Measurements from ENCODE around the gene CDK5RAP2.

Gene CDK5RAP2

GRCh38 chr9:120382453-120382852 is 197.5 kb downstream of the CDK5RAP2 start:
- Histone ChIP-seq H3K27ac (ENCODE audit: low read length) (no peak overlapping the region), H3K4me3 (ENCODE audit: low read length) (no peak overlapping the region), H3K27me3 (ENCODE audit: insufficient read depth, low read length) (no peaks in the 10 kb centered on the region), H3K4me1 (ENCODE audit: insufficient read depth, low read length) (no peaks in the 10 kb centered on the region), H3K9me3 (ENCODE audit: insufficient read depth, low read depth, low read length) (no peaks in the 10 kb centered on the region), H3K36me3 (ENCODE audit: insufficient read depth, low read depth, low read length) (peaks cover 6% of the 10 kb centered on the region; the same call in 1 of the 2 replicates), H3K9ac (ENCODE audit: low read depth, low read length) (no peak overlapping the region)

- no peaks in the 10 kb centered on the region for H3K4me1 ChIP-seq (ENCODE audit: insufficient read depth, low read length)
- H3K36me3 ChIP-seq (ENCODE audit: insufficient read depth, low read depth, low read length), result no peaks in the 10 kb centered on the region
- no peak overlapping the region for H3K9ac ChIP-seq (ENCODE audit: low read depth, low read length)
- no peak overlapping the region for H3K27ac ChIP-seq (ENCODE audit: low read length)
- H3K4me3 ChIP-seq (ENCODE audit: low read length), result no peak overlapping the region
- no peaks in the 10 kb centered on the region for H3K9me3 ChIP-seq (ENCODE audit: insufficient read depth, low read depth, low read length)
- no peaks in the 10 kb centered on the region for H3K27me3 ChIP-seq (ENCODE audit: insufficient read depth, low read length)
Observed at GRCh38 chr9:120381839-120382238, 198.1 kb downstream of the CDK5RAP2 start.

GRCh38 chr9:120379611-120380010 is 200.4 kb downstream of the CDK5RAP2 start:
- Histone ChIP-seq H3K9me3 (ENCODE audit: insufficient read depth, low read depth, low read length) (no peaks in the 10 kb centered on the region), H3K4me1 (ENCODE audit: insufficient read depth, low read length) (no peaks in the 10 kb centered on the region), H3K36me3 (ENCODE audit: insufficient read depth, low read depth, low read length) (no peaks in the 10 kb centered on the region), H3K27ac (ENCODE audit: low read length) (no peak overlapping the region), H3K27me3 (ENCODE audit: insufficient read depth, low read length) (no peaks in the 10 kb centered on the region), H3K4me3 (ENCODE audit: low read length) (no peak overlapping the region), H3K9ac (ENCODE audit: low read depth, low read length) (no peak overlapping the region)

GRCh38 chr9:120378680-120379079 is 201.3 kb downstream of the CDK5RAP2 start:
- H3K4me1 ChIP-seq (ENCODE audit: insufficient read depth, low read length), result no peaks in the 10 kb centered on the region
- no peaks in the 10 kb centered on the region for H3K9me3 ChIP-seq (ENCODE audit: insufficient read depth, low read depth, low read length)

GRCh38 chr9:120377268-120378159 is 202.5 kb downstream of the CDK5RAP2 start:
- no peak overlapping the region for H3K27ac ChIP-seq (ENCODE audit: low read length)
- H3K4me3 ChIP-seq (ENCODE audit: low read length), result no peak overlapping the region
- H3K27me3 ChIP-seq (ENCODE audit: insufficient read depth, low read length), result no peaks in the 10 kb centered on the region
- H3K9me3 ChIP-seq (ENCODE audit: insufficient read depth, low read depth, low read length), result no peaks in the 10 kb centered on the region
- no peaks in the 10 kb centered on the region for H3K4me1 ChIP-seq (ENCODE audit: insufficient read depth, low read length)
- H3K36me3 ChIP-seq (ENCODE audit: insufficient read depth, low read depth, low read length), result no peaks in the 10 kb centered on the region
- no peak overlapping the region for H3K9ac ChIP-seq (ENCODE audit: low read depth, low read length)

More at GRCh38 chr9:120378680-120379079, 201.3 kb downstream of the CDK5RAP2 start:
- H3K36me3 ChIP-seq (ENCODE audit: insufficient read depth, low read depth, low read length), result no peaks in the 10 kb centered on the region
- H3K4me3 ChIP-seq (ENCODE audit: low read length), result no peak overlapping the region
- H3K27ac ChIP-seq (ENCODE audit: low read length), result no peak overlapping the region
- H3K27me3 ChIP-seq (ENCODE audit: insufficient read depth, low read length), result no peaks in the 10 kb centered on the region
- no peak overlapping the region for H3K9ac ChIP-seq (ENCODE audit: low read depth, low read length)

- Histone ChIP-seq H3K27ac (ENCODE audit: low read length) (no peak overlapping the region), H3K36me3 (ENCODE audit: insufficient read depth, low read depth, low read length) (no peaks in the 10 kb centered on the region), H3K27me3 (ENCODE audit: insufficient read depth, low read length) (no peaks in the 10 kb centered on the region), H3K4me1 (ENCODE audit: insufficient read depth, low read length) (no peaks in the 10 kb centered on the region), H3K9ac (ENCODE audit: low read depth, low read length) (no peak overlapping the region), H3K9me3 (ENCODE audit: insufficient read depth, low read depth, low read length) (no peaks in the 10 kb centered on the region), H3K4me3 (ENCODE audit: low read length) (no peak overlapping the region)
Observed at GRCh38 chr9:120376101-120376500, 203.9 kb downstream of the CDK5RAP2 start.

GRCh38 chr9:120375316-120375715 is 204.7 kb downstream of the CDK5RAP2 start:
- Histone ChIP-seq H3K27ac (ENCODE audit: low read length) (no peak overlapping the region), H3K9ac (ENCODE audit: low read depth, low read length) (no peak overlapping the region), H3K36me3 (ENCODE audit: insufficient read depth, low read depth, low read length) (no peaks in the 10 kb centered on the region), H3K9me3 (ENCODE audit: insufficient read depth, low read depth, low read length) (no peaks in the 10 kb centered on the region), H3K4me1 (ENCODE audit: insufficient read depth, low read length) (no peaks in the 10 kb centered on the region), H3K4me3 (ENCODE audit: low read length) (no peak overlapping the region), H3K27me3 (ENCODE audit: insufficient read depth, low read length) (no peaks in the 10 kb centered on the region)

- no peaks in the 10 kb centered on the region for H3K9me3 ChIP-seq (ENCODE audit: insufficient read depth, low read depth, low read length)
- no peaks in the 10 kb centered on the region for H3K27me3 ChIP-seq (ENCODE audit: insufficient read depth, low read length)
- no peaks in the 10 kb centered on the region for H3K36me3 ChIP-seq (ENCODE audit: insufficient read depth, low read depth, low read length)
- H3K4me1 ChIP-seq (ENCODE audit: insufficient read depth, low read length), result no peaks in the 10 kb centered on the region
- no peak overlapping the region for H3K27ac ChIP-seq (ENCODE audit: low read length)
- no peak overlapping the region for H3K9ac ChIP-seq (ENCODE audit: low read depth, low read length)
- H3K4me3 ChIP-seq (ENCODE audit: low read length), result no peak overlapping the region
Observed at GRCh38 chr9:120374817-120375216, 205.2 kb downstream of the CDK5RAP2 start.

- H3K36me3 ChIP-seq (ENCODE audit: insufficient read depth, low read depth, low read length), result no peaks in the 10 kb centered on the region
- H3K27ac ChIP-seq (ENCODE audit: low read length), result no peak overlapping the region
- H3K4me3 ChIP-seq (ENCODE audit: low read length), result no peak overlapping the region
- no peak overlapping the region for H3K9ac ChIP-seq (ENCODE audit: low read depth, low read length)
- H3K4me1 ChIP-seq (ENCODE audit: insufficient read depth, low read length), result no peaks in the 10 kb centered on the region
- no peaks in the 10 kb centered on the region for H3K9me3 ChIP-seq (ENCODE audit: insufficient read depth, low read depth, low read length)
- no peaks in the 10 kb centered on the region for H3K27me3 ChIP-seq (ENCODE audit: insufficient read depth, low read length)
Observed at GRCh38 chr9:120374239-120374638, 205.7 kb downstream of the CDK5RAP2 start.

GRCh38 chr9:120372040-120372439 is 207.9 kb downstream of the CDK5RAP2 start:
- Histone ChIP-seq H3K27me3 (ENCODE audit: insufficient read depth, low read length) (no peaks in the 10 kb centered on the region), H3K9ac (ENCODE audit: low read depth, low read length) (no peak overlapping the region), H3K4me1 (ENCODE audit: insufficient read depth, low read length) (no peaks in the 10 kb centered on the region), H3K9me3 (ENCODE audit: insufficient read depth, low read depth, low read length) (no peaks in the 10 kb centered on the region), H3K36me3 (ENCODE audit: insufficient read depth, low read depth, low read length) (no peaks in the 10 kb centered on the region), H3K27ac (ENCODE audit: low read length) (no peak overlapping the region), H3K4me3 (ENCODE audit: low read length) (no peak overlapping the region)

- no peaks in the 10 kb centered on the region for H3K9me3 ChIP-seq (ENCODE audit: insufficient read depth, low read depth, low read length)
- no peak overlapping the region for H3K9ac ChIP-seq (ENCODE audit: low read depth, low read length)
- no peak overlapping the region for H3K4me3 ChIP-seq (ENCODE audit: low read length)
- no peaks in the 10 kb centered on the region for H3K27me3 ChIP-seq (ENCODE audit: insufficient read depth, low read length)
- no peak overlapping the region for H3K27ac ChIP-seq (ENCODE audit: low read length)
- H3K36me3 ChIP-seq (ENCODE audit: insufficient read depth, low read depth, low read length), result no peaks in the 10 kb centered on the region
- H3K4me1 ChIP-seq (ENCODE audit: insufficient read depth, low read length), result peaks cover 6% of the 10 kb centered on the region
Observed at GRCh38 chr9:120369608-120370220, 210.3 kb downstream of the CDK5RAP2 start.

- H3K27me3 ChIP-seq (ENCODE audit: insufficient read depth, low read length), result no peaks in the 10 kb centered on the region
- H3K27ac ChIP-seq (ENCODE audit: low read length), result no peak overlapping the region
- H3K4me3 ChIP-seq (ENCODE audit: low read length), result no peak overlapping the region
- H3K4me1 ChIP-seq (ENCODE audit: insufficient read depth, low read length), result peaks cover 6% of the 10 kb centered on the region
- H3K9ac ChIP-seq (ENCODE audit: low read depth, low read length), result no peak overlapping the region
- no peaks in the 10 kb centered on the region for H3K36me3 ChIP-seq (ENCODE audit: insufficient read depth, low read depth, low read length)
- H3K9me3 ChIP-seq (ENCODE audit: insufficient read depth, low read depth, low read length), result no peaks in the 10 kb centered on the region
Observed at GRCh38 chr9:120368799-120369198, 211.2 kb downstream of the CDK5RAP2 start.
